ENCODE measurements around the gene ACAD8.

Gene ACAD8

DNA sequence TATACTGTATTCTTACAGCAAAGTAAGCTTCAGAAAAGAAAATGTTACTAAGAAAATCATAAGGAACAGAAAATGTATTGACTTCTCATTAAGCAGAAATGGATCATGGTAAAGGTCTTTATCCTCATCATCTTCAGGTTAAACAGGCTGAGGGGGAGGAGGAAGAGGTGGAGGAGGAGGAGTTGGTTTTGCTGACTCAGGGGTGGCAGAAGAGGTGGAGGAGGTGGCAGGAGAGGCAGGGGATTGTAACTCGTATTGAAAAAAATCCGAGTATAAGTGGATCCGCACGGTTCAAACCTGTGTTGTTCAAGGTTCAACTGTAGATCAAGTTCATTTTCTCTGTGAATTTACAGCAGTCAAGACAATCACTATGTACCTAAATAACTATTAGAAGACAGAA, 35.8 kb downstream of the ACAD8 start:
- TF ChIP-seq, protein P1, sequence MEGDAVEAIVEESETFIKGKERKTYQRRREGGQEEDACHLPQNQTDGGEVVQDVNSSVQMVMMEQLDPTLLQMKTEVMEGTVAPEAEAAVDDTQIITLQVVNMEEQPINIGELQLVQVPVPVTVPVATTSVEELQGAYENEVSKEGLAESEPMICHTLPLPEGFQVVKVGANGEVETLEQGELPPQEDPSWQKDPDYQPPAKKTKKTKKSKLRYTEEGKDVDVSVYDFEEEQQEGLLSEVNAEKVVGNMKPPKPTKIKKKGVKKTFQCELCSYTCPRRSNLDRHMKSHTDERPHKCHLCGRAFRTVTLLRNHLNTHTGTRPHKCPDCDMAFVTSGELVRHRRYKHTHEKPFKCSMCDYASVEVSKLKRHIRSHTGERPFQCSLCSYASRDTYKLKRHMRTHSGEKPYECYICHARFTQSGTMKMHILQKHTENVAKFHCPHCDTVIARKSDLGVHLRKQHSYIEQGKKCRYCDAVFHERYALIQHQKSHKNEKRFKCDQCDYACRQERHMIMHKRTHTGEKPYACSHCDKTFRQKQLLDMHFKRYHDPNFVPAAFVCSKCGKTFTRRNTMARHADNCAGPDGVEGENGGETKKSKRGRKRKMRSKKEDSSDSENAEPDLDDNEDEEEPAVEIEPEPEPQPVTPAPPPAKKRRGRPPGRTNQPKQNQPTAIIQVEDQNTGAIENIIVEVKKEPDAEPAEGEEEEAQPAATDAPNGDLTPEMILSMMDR (IDR thresholded peaks at IDR 0.05; ENCODE audit: low read length, missing control alignments): no peak
- no peak for DNase-seq (ENCODE audit: low read depth)

DNA sequence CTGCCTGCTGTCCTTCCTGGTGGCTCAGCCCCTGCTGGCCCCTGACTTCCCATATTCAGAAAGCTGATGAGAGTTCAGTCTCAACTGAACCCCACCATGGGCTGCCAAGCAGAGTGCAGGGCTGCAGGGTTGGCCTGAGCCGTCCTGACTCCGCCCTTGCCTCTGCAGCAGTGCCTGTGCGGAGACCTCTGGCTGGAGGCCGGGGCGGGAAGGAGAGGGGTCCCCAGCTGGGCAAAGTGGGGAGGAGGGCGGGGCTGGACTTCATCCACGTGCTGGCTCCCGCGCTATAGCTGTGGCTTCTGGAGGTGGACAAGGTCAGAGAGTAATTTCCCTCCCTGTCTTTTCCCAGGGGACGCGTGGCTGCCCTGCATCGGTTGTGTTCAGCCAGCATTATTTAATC, 36.4 kb downstream of the ACAD8 start:
- TF ChIP-seq, protein P1 (IDR thresholded peaks at IDR 0.05; ENCODE audit: low read length, missing control alignments): no peak
- no peak overlapping the region for H3K4me3 ChIP-seq (replicated peaks; ENCODE audit: low read depth, low read length)
- no peak for DNase-seq (ENCODE audit: low read depth)

More for the DNA sequence above, 35.8 kb downstream of the ACAD8 start:
- H3K4me3 ChIP-seq (replicated peaks; ENCODE audit: low read depth, low read length): no peak overlapping the region

DNA sequence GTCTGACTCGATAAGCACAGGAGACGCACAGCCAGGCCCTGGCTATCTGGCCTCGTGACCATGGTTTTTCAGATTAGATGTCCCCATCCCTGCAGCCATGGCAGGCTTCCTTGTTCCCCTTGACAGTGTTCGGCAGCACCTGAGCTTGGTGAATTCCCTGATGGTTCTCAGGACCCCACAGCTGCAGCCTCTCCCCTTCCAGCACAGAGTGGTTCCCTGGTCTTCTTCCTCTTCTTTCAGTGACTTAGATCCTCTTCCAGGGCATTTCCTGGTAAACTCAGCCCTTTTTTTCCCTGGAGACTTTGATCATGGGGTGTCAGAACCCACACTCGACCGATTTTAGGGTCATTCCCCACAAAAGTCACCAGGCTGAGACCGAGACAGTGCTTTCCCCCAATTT, 37.3 kb downstream of the ACAD8 start:
- no peak overlapping the region for H3K4me3 ChIP-seq (replicated peaks; ENCODE audit: low read depth, low read length)
- DNase-seq (ENCODE audit: low read depth): no peak
- TF ChIP-seq, protein P1 (IDR thresholded peaks at IDR 0.05; ENCODE audit: low read length, missing control alignments): no peak

DNA sequence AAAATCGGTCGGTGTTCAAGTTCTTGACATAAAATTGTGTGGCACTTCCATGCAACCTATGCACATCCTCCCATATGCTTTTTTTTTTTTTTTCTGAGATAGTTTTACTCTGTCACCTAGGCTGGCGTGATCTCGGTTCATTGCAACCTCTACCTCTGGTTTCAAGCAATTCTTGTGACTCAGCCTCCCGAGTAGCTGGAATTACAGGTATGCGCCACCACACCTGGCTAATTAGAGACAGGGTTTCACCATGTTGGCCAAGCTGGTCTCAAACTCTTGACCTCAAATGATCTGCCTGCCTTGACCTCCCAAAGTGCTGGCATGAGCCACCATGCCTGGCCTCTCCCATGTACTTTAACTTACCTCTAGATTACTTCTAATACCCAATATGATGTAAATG, 37.8 kb downstream of the ACAD8 start:
- DNase-seq (ENCODE audit: low read depth): no peak
- TF ChIP-seq, protein P1 (IDR thresholded peaks at IDR 0.05; ENCODE audit: low read length, missing control alignments): no peak
- H3K4me3 ChIP-seq (replicated peaks; ENCODE audit: low read depth, low read length): no peak overlapping the region

DNA sequence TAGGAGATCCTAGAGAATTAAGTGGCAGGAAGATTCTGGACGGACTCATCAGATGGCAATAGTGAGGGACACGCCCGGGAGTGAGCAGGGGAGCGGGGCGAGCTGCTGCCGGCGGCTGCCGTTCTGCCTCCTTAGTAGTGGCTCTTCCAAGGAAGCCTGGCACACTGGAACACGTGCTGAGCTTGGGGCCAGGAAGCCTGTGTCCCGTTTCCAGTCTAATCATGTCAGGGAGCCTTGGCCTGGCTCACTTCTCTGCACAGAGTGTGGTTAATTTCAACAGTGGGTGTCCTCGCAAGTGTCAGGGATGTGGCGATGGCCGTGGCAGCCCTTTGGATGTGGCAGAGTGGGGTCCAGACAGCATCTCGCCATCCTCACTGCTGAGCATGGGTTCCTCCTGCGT, 39.3 kb downstream of the ACAD8 start:
- no peak overlapping the region for H3K4me3 ChIP-seq (replicated peaks; ENCODE audit: low read depth, low read length)
- DNase-seq (ENCODE audit: low read depth): no peak
- TF ChIP-seq, protein P1 (IDR thresholded peaks at IDR 0.05; ENCODE audit: low read length, missing control alignments): no peak

DNA sequence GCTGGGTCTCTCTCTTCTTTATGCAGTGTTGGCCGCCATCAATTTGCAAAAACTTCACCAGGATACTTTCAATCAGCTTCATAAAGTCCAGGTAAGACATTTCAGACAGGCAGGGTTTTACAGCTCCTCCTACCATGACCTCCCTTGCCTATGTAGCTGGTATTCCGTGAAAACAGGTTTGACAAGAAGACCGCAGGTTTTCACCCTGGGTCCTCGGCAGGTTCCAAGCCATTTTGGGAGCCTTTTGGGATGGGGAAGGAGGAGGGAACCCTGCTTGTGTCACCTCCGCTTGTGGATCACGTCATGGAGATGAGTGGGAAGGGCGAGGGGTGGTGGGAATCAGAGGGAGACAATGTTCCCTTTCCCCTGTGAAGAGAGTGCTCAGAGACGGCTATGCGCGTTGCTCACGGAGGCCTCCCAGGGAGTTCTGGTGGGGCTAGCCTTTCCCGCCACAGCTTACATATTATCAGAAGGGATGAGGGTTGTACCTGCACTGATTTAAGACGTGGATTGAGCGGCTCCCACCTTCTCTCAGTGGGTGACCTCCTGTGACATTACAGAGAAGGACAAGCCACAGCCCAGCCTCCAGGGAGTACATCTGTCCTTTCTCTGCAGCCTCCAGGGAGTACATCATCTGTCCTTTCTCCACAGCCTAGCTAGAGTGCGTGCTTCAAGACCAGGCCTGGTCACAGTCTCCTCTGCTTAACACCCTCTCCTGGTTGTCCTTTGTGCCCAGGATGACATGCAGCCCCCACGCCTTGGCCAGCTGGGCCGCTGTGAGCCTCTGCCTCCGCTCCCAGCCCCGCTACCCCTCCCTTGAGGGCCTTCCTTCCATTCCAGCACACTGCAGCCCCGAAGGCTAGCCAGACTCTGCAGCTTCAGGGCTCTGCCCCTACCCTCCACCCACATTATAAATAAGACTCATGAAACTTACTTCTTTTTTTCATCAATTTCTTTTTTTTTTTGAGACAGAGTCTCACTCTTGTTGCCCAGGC, 40.0 kb downstream of the ACAD8 start:
- no peak for DNase-seq (ENCODE audit: low read depth)
- no peak overlapping the region for H3K4me3 ChIP-seq (replicated peaks; ENCODE audit: low read depth, low read length)
- TF ChIP-seq, protein P1 (IDR thresholded peaks at IDR 0.05; ENCODE audit: low read length, missing control alignments): no peak

Data from fibroblast of pulmonary artery (primary cell).